Measurements from ENCODE around the gene ZNF750.

GRCh38 chr17:82814834-82815233 is 25.0 kb downstream of the ZNF750 start:
- TF ChIP-seq CTCF (IDR thresholded peaks at IDR 0.05) (no peak), POLR2A (IDR thresholded peaks at IDR 0.05) (no peak), POLR2AphosphoS5 (IDR thresholded peaks at IDR 0.05) (no peak)
